ENCODE measurements around the gene RASL11B.

RASL11B gene

GRCh38 chr4:52884994-52885393 lies 22.9 kb downstream of the RASL11B start:
- H3K27ac ChIP-seq (ENCODE audit: low read depth, low read length) = no peak overlapping the region
- no peak overlapping the region for H3K4ac ChIP-seq (ENCODE audit: low read depth, low read length)
- H3K4me3 ChIP-seq (ENCODE audit: low read length) = no peak overlapping the region
- no peak overlapping the region for H4K8ac ChIP-seq (ENCODE audit: low read depth, low read length)
- no peak overlapping the region for H2BK5ac ChIP-seq (ENCODE audit: low read length)
- no peak overlapping the region for H3K56ac ChIP-seq (ENCODE audit: low read length)
- H3K79me2 ChIP-seq (ENCODE audit: control insufficient read depth, insufficient read depth, low read length) = no peaks in the 10 kb centered on the region
- no peak overlapping the region for H4K5ac ChIP-seq (ENCODE audit: low read length)
- no CpG with 5 or more reads among the region's 2 CpGs for WGBS (ENCODE audit: extremely low coverage, insufficient coverage, low lambda C conversion rate)
- H3K23ac ChIP-seq (ENCODE audit: low read length) = no peak overlapping the region
- no peaks in the 10 kb centered on the region for H3K27me3 ChIP-seq (ENCODE audit: insufficient read depth, low read length, poor library complexity)
- no peaks in the 10 kb centered on the region for H3K79me1 ChIP-seq (ENCODE audit: low read length)
- peak overlapping the region; percentile 43 for H3K18ac ChIP-seq (ENCODE audit: low read length)
- no peak overlapping the region for H3K9ac ChIP-seq (ENCODE audit: low read length)
- no peak overlapping the region for H2BK120ac ChIP-seq (ENCODE audit: low read depth, low read length)
- H3K4me1 ChIP-seq (ENCODE audit: control insufficient read depth, low read depth, low read length) = peaks cover 18% of the 10 kb centered on the region
- H3K36me3 ChIP-seq (ENCODE audit: control insufficient read depth, insufficient read depth, low read length) = no peaks in the 10 kb centered on the region
- no peak overlapping the region for H2AK5ac ChIP-seq (ENCODE audit: low read length)
- no peak for DNase-seq
- no peak overlapping the region for H3K4me2 ChIP-seq (ENCODE audit: low read length)
- no peak overlapping the region for H2BK15ac ChIP-seq (replicated peaks; ENCODE audit: low read depth)

DNA sequence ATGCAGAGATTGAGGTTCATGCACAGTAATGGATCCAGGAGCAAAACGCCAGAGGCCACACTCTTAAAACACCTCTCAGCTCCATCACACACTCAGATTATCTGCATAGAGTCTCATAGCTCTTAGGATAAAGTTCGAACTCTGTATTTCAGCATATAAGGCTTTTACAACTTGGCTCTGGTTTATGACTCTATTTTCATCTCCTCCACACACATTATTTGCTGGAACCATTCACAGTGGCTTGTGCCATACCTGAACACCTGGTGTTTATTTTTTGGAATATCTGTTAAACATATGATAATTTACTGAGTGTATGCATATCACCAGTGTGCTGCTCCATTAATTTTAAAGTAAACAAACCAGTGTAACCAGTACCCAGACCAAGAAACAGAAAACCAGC lies 27.2 kb downstream of the RASL11B start:
- no peaks in the 10 kb centered on the region for H3K4me1 ChIP-seq (ENCODE audit: control insufficient read depth, low read depth, low read length)
- H3K79me1 ChIP-seq (ENCODE audit: low read length) = no peaks in the 10 kb centered on the region
- no peak overlapping the region for H3K18ac ChIP-seq (ENCODE audit: low read length)
- H3K36me3 ChIP-seq (ENCODE audit: control insufficient read depth, insufficient read depth, low read length) = no peaks in the 10 kb centered on the region
- H2BK15ac ChIP-seq (replicated peaks; ENCODE audit: low read depth) = no peak overlapping the region
- H3K79me2 ChIP-seq (ENCODE audit: control insufficient read depth, insufficient read depth, low read length) = no peaks in the 10 kb centered on the region
- no peaks in the 10 kb centered on the region for H3K27me3 ChIP-seq (ENCODE audit: insufficient read depth, low read length, poor library complexity)
- H3K23ac ChIP-seq (ENCODE audit: low read length) = no peak overlapping the region
- H2BK5ac ChIP-seq (ENCODE audit: low read length) = no peak overlapping the region
- H3K9ac ChIP-seq (ENCODE audit: low read length) = no peak overlapping the region
- WGBS (ENCODE audit: extremely low coverage, insufficient coverage, low lambda C conversion rate) = no CpG with 5 or more reads among the region's 2 CpGs
- H2BK120ac ChIP-seq (ENCODE audit: low read depth, low read length) = no peak overlapping the region
- H3K4ac ChIP-seq (ENCODE audit: low read depth, low read length) = no peak overlapping the region
- no peak overlapping the region for H3K27ac ChIP-seq (ENCODE audit: low read depth, low read length)
- no peak overlapping the region for H4K5ac ChIP-seq (ENCODE audit: low read length)
- no peak for DNase-seq
- no peak overlapping the region for H3K4me2 ChIP-seq (ENCODE audit: low read length)
- H4K8ac ChIP-seq (ENCODE audit: low read depth, low read length) = no peak overlapping the region
- no peak overlapping the region for H2AK5ac ChIP-seq (ENCODE audit: low read length)
- H3K56ac ChIP-seq (ENCODE audit: low read length) = no peak overlapping the region
- no peak overlapping the region for H3K4me3 ChIP-seq (ENCODE audit: low read length)

- no peak overlapping the region for H2BK5ac ChIP-seq (ENCODE audit: low read length)
- no peak overlapping the region for H2BK120ac ChIP-seq (ENCODE audit: low read depth, low read length)
- no peak overlapping the region for H3K23ac ChIP-seq (ENCODE audit: low read length)
- H3K4ac ChIP-seq (ENCODE audit: low read depth, low read length) = no peak overlapping the region
- H3K4me2 ChIP-seq (ENCODE audit: low read length) = no peak overlapping the region
- H3K36me3 ChIP-seq (ENCODE audit: control insufficient read depth, insufficient read depth, low read length) = no peaks in the 10 kb centered on the region
- no peak overlapping the region for H2AK5ac ChIP-seq (ENCODE audit: low read length)
- no peak overlapping the region for H3K27ac ChIP-seq (ENCODE audit: low read depth, low read length)
- H3K79me1 ChIP-seq (ENCODE audit: low read length) = no peaks in the 10 kb centered on the region
- H3K27me3 ChIP-seq (ENCODE audit: insufficient read depth, low read length, poor library complexity) = no peaks in the 10 kb centered on the region
- no peak overlapping the region for H3K18ac ChIP-seq (ENCODE audit: low read length)
- H3K4me3 ChIP-seq (ENCODE audit: low read length) = no peak overlapping the region
- no peak overlapping the region for H4K8ac ChIP-seq (ENCODE audit: low read depth, low read length)
- H2BK15ac ChIP-seq (replicated peaks; ENCODE audit: low read depth) = no peak overlapping the region
- H3K9ac ChIP-seq (ENCODE audit: low read length) = no peak overlapping the region
- H3K79me2 ChIP-seq (ENCODE audit: control insufficient read depth, insufficient read depth, low read length) = no peaks in the 10 kb centered on the region
- no peaks in the 10 kb centered on the region for H3K4me1 ChIP-seq (ENCODE audit: control insufficient read depth, low read depth, low read length)
- H4K5ac ChIP-seq (ENCODE audit: low read length) = no peak overlapping the region
- DNase-seq = no peak
- no peak overlapping the region for H3K56ac ChIP-seq (ENCODE audit: low read length)
- no CpG with 5 or more reads among the region's 2 CpGs for WGBS (ENCODE audit: extremely low coverage, insufficient coverage, low lambda C conversion rate)
Measured at GRCh38 chr4:52889778-52890520, 27.8 kb downstream of the RASL11B start.

DNA sequence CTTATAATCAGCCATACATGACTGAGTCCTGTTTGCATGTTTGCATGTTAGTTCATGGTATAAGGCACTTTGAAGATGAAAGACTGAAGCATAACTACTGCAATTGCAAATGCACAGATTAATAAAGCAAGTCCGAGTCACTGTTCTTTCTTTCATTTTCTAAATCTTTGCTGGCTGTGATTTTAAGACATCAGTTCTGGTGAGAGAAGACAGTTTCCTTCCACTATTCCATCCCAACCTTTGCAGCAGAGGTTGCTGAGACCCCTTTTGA lies 28.3 kb downstream of the RASL11B start:
- Histone ChIP-seq H2BK5ac (ENCODE audit: low read length) (no peak overlapping the region), H4K8ac (ENCODE audit: low read depth, low read length) (no peak overlapping the region), H2BK15ac (replicated peaks; ENCODE audit: low read depth) (no peak overlapping the region), H3K27me3 (ENCODE audit: insufficient read depth, low read length, poor library complexity) (no peaks in the 10 kb centered on the region), H4K5ac (ENCODE audit: low read length) (no peak overlapping the region), H3K79me2 (ENCODE audit: control insufficient read depth, insufficient read depth, low read length) (no peaks in the 10 kb centered on the region), H3K27ac (ENCODE audit: low read depth, low read length) (no peak overlapping the region), H3K4me1 (ENCODE audit: control insufficient read depth, low read depth, low read length) (no peaks in the 10 kb centered on the region), H2AK5ac (ENCODE audit: low read length) (no peak overlapping the region), H3K4me2 (ENCODE audit: low read length) (no peak overlapping the region), H3K79me1 (ENCODE audit: low read length) (no peaks in the 10 kb centered on the region), H3K56ac (ENCODE audit: low read length) (no peak overlapping the region), H3K18ac (ENCODE audit: low read length) (no peak overlapping the region), H3K4ac (ENCODE audit: low read depth, low read length) (no peak overlapping the region), H3K9ac (ENCODE audit: low read length) (no peak overlapping the region), H3K36me3 (ENCODE audit: control insufficient read depth, insufficient read depth, low read length) (no peaks in the 10 kb centered on the region), H3K4me3 (ENCODE audit: low read length) (no peak overlapping the region), H2BK120ac (ENCODE audit: low read depth, low read length) (no peak overlapping the region), H3K23ac (ENCODE audit: low read length) (no peak overlapping the region)
- WGBS (ENCODE audit: extremely low coverage, insufficient coverage, low lambda C conversion rate) = no CpG with 5 or more reads among the region's 1 CpG
- no peak for DNase-seq

DNA sequence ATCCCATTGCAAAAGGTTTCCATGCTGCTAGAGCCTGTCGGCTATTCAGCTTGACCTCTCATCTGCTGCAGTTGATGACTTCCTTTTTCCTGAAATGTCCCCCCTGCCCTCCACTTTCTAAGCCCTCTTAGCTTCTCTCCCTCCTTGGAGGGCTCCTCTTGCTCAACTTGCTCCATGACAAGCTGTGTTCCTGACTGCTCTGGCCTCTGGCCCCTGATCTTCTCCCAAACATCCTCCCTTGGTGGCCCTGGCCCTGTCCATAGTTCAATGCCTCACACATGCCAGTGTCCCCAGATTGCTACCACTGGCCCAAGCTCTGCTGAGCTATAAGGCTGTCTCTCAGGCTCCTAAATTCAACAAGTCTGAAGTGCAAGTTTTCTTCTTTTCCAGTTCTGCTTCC lies 29.6 kb downstream of the RASL11B start:
- no peak overlapping the region for H2AK5ac ChIP-seq (ENCODE audit: low read length)
- H3K9ac ChIP-seq (ENCODE audit: low read length) = no peak overlapping the region
- H3K36me3 ChIP-seq (ENCODE audit: control insufficient read depth, insufficient read depth, low read length) = no peaks in the 10 kb centered on the region
- H3K4ac ChIP-seq (ENCODE audit: low read depth, low read length) = no peak overlapping the region
- H4K5ac ChIP-seq (ENCODE audit: low read length) = no peak overlapping the region
- no peaks in the 10 kb centered on the region for H3K79me1 ChIP-seq (ENCODE audit: low read length)
- H2BK5ac ChIP-seq (ENCODE audit: low read length) = no peak overlapping the region
- DNase-seq = no peak
- H3K23ac ChIP-seq (ENCODE audit: low read length) = no peak overlapping the region
- no peak overlapping the region for H2BK15ac ChIP-seq (replicated peaks; ENCODE audit: low read depth)
- no peak overlapping the region for H4K8ac ChIP-seq (ENCODE audit: low read depth, low read length)
- no peaks in the 10 kb centered on the region for H3K27me3 ChIP-seq (ENCODE audit: insufficient read depth, low read length, poor library complexity)
- H3K18ac ChIP-seq (ENCODE audit: low read length) = no peak overlapping the region
- H3K27ac ChIP-seq (ENCODE audit: low read depth, low read length) = no peak overlapping the region
- H3K4me1 ChIP-seq (ENCODE audit: control insufficient read depth, low read depth, low read length) = no peaks in the 10 kb centered on the region
- no peak overlapping the region for H3K56ac ChIP-seq (ENCODE audit: low read length)
- H2BK120ac ChIP-seq (ENCODE audit: low read depth, low read length) = no peak overlapping the region
- H3K79me2 ChIP-seq (ENCODE audit: control insufficient read depth, insufficient read depth, low read length) = no peaks in the 10 kb centered on the region
- no peak overlapping the region for H3K4me3 ChIP-seq (ENCODE audit: low read length)
- no CpG with 5 or more reads among the region's 1 CpG for WGBS (ENCODE audit: extremely low coverage, insufficient coverage, low lambda C conversion rate)
- H3K4me2 ChIP-seq (ENCODE audit: low read length) = no peak overlapping the region

DNA sequence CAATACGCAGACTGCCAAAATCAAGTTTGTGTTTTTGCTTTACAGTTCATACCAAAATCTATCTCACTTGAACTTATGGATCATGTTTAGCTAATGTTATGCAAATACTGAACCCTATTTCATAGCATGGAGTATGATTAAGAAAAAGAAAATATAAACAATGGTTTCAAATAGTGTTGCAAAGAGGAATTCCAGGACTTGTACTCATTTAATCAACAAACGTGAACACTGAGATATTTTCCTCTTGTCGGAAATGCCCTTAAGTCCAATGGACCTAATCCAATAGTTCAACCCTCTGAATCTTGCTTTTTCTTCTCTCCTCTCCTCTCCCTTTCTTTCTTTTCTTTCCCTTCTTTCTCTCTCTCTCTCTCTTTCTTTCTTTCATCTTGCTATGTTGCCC lies 30.8 kb downstream of the RASL11B start:
- H3K18ac ChIP-seq (ENCODE audit: low read length) = no peak overlapping the region
- H2BK5ac ChIP-seq (ENCODE audit: low read length) = no peak overlapping the region
- H2BK120ac ChIP-seq (ENCODE audit: low read depth, low read length) = no peak overlapping the region
- no CpG with 5 or more reads among the region's 3 CpGs for WGBS (ENCODE audit: extremely low coverage, insufficient coverage, low lambda C conversion rate)
- no peak overlapping the region for H2AK5ac ChIP-seq (ENCODE audit: low read length)
- H2BK15ac ChIP-seq (replicated peaks; ENCODE audit: low read depth) = no peak overlapping the region
- no peak overlapping the region for H4K5ac ChIP-seq (ENCODE audit: low read length)
- no peaks in the 10 kb centered on the region for H3K36me3 ChIP-seq (ENCODE audit: control insufficient read depth, insufficient read depth, low read length)
- H3K23ac ChIP-seq (ENCODE audit: low read length) = no peak overlapping the region
- H3K4me3 ChIP-seq (ENCODE audit: low read length) = no peak overlapping the region
- no peaks in the 10 kb centered on the region for H3K4me1 ChIP-seq (ENCODE audit: control insufficient read depth, low read depth, low read length)
- H3K27ac ChIP-seq (ENCODE audit: low read depth, low read length) = no peak overlapping the region
- H3K4me2 ChIP-seq (ENCODE audit: low read length) = no peak overlapping the region
- H4K8ac ChIP-seq (ENCODE audit: low read depth, low read length) = no peak overlapping the region
- H3K9ac ChIP-seq (ENCODE audit: low read length) = no peak overlapping the region
- H3K27me3 ChIP-seq (ENCODE audit: insufficient read depth, low read length, poor library complexity) = no peaks in the 10 kb centered on the region
- no peak for DNase-seq
- no peak overlapping the region for H3K4ac ChIP-seq (ENCODE audit: low read depth, low read length)
- H3K79me1 ChIP-seq (ENCODE audit: low read length) = no peaks in the 10 kb centered on the region
- H3K56ac ChIP-seq (ENCODE audit: low read length) = no peak overlapping the region
- H3K79me2 ChIP-seq (ENCODE audit: control insufficient read depth, insufficient read depth, low read length) = no peaks in the 10 kb centered on the region

Measured in mesendoderm (in vitro differentiated cells).